NOMO-1 treated with DMSO at 0.1 percent for 48 hours (cell line): ENCODE data around the gene CRTC1.
"Not testable (repeated sequence)": the region's sequence is repeated elsewhere in the genome, so short reads cannot be mapped to it uniquely, and the experiment has no call there.

Source experiments
- DNase-seq: peaks from one replicate; lab custom pipeline; 2025; ENCODE audit not compliant: unreplicated experiment; lab: John Stamatoyannopoulos, UW

Gene CRTC1

DNA sequence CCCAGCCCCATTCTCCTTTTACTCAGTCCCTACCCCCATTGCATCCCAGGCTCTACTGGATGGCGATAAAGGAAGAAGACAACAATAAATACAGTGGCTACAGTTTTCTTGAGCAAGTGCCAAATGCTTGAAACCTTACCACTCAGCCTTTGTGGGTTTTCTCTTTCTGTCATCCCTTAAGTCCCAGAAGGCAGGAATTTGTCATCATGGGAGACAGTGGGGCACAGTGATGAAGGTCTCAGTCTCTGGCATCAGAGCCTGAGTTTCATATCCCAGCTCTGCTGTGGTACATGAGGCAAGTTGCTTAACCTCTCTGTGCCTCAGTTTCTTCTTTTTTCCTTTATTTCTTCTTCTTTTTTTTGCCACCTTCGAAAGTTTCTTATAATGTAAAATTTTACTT lies 112.8 kb downstream of the CRTC1 start:
- no peak for DNase-seq

GRCh38 chr19:18798384-18799352 lies 115.2 kb downstream of the CRTC1 start:
- no peak for DNase-seq

DNA sequence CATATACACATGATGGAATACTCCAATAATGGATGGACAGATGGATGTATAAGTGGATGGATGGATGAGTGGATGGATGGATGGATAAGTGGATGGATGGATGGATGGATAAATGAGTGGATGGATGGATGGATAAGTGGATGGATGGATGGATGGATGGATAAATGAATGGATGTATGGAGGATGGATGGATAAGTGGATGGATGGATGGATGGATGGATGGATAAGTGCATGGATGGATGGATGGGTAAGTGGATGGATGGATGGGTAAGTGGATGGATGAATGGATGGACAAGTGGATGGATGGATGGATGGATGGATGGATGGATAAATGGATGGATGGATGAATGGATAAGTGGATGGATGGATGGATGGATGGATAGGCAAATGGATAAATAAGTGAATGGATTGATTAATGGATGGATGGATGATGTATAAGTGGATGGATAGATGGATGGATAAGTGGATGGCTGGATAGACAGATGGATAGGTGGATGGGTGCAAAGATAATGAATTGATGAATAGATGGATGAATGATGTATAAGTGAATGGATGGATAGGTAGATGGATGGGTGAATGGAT lies 116.0 kb downstream of the CRTC1 start:
- DNase-seq: no peak

- no peak for DNase-seq
Observed at GRCh38 chr19:18800079-18800478, 116.6 kb downstream of the CRTC1 start.

DNA sequence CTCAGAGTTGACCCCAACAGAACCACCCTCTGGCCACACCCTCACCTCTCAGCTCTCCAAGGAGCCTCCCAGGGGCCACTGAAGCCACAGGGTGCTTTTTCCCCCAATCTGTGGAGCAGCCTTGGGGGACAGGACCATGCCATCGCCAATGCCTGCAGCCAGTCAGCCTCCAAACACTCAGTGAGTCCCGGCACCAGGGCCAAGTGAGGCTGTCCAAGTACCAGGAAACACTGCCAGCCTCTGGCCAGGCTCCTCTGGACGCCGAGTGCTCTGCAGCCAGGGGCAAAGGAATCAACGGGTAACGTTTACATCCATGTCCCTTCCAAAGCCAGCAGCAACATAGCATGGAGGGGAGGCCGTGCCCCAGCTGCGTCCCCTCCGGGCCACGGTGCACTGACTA lies 117.2 kb downstream of the CRTC1 start:
- no peak for DNase-seq

- DNase-seq: no peak
Observed at GRCh38 chr19:18802354-18802753, 118.9 kb downstream of the CRTC1 start.

DNA sequence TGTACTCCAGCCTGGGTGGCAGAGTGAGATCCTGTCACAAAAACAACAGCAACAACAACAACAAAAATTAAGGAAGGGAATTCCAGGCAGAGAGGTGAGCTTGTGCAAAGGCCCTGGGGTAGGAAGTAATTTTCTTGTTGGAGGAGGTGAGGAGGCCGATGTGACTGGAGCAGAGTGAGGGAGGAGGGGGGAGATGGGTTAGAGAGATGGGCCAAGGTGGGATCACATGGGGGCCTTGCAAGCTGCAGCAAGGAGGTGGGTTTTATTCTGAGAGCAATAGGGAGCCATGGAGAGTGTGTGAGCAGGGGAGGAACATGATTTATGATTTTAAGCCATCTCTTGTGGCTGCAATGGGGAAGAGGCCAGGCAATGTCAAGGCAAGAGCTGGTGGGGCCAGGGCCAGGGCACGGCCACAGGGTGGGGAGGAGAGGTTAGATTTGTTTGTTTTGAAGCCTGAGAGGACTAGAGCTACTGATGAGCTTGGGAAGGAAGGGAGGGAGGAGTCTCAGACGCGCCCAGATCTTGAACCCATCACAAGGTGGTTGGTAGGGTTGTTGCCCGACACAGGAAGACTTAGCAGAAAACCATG lies 120.2 kb downstream of the CRTC1 start:
- DNase-seq: no peak

GRCh38 chr19:18804139-18804601 lies 120.7 kb downstream of the CRTC1 start:
- no peak for DNase-seq

DNA sequence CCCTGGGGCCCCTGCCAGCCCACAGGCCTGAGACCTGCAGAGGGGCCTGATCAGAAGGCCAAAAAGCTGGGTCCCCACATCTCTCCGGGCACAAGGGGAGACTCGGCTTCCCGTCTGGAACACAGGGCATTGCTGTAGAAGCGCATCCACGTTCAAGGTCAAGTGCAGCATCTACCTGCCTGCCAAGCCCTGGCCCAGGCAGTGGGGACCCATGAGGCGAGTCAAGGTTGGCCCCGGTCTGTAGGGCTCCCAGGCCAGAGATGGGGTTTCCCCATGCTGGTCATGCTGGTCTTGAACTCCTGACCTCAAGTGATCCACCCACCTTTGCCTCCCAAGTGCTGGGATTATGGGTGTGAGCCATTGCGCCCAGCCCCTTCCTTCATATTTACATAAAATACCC lies 121.2 kb downstream of the CRTC1 start:
- DNase-seq: no peak

- no peak for DNase-seq
Observed at GRCh38 chr19:18807861-18808331, 124.4 kb downstream of the CRTC1 start.

DNA sequence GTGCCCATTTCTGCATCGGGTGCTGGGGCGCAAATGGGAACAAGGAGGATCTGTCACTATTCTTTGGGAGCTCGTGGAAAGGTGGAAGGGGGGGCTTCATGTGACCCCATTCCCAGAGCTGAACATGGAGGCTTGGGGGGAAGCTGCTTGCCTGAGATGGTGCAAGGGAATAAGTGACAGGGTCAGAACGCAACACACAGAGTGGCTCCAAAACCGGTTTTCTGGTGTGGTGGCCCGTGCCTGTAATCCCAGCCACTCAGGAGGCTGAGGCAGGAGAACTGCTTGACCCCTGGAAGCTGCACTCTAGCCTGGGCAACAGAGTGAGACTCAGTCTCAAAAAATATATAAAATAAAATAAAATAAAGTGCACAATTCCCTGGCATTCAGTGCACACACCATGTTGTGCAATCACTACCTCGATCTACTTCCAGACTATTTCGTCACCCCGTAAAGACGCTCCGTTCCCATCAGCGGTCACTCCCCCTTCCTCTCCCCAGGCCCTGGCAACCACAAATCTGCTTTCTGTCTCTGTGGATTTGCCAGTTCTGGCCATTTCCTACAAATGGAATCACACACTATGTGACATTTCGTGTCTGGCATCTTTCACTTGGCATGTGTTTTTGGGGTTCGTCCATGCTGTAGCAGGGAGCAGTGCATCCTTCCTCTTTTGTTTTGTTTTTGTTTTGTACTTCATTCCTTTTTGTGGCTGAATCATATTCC lies 125.8 kb downstream of the CRTC1 start:
- peak; percentile 63 for DNase-seq

DNA sequence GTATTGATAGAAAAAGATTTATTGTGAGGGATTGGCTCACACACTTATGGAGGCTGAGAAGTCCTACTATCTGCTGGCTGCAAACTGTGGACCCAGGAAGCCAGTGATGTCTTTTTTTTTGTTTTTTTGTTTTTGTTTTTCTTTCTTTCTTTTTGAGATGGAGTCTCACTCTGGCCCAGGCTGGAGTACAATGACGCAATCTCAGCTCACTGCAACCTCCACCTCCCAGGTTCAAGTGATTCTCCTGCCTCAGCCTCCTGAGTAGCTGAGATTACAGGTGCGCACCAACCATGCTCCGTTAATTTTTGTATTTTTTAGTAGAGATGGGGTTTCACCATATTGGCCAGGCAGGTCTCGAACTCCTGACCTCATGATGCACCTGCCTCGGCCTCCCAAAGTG lies 128.2 kb downstream of the CRTC1 start:
- DNase-seq: not testable (repeated sequence)

GRCh38 chr19:18814063-18814462 lies 130.6 kb downstream of the CRTC1 start:
- DNase-seq: no peak

DNA sequence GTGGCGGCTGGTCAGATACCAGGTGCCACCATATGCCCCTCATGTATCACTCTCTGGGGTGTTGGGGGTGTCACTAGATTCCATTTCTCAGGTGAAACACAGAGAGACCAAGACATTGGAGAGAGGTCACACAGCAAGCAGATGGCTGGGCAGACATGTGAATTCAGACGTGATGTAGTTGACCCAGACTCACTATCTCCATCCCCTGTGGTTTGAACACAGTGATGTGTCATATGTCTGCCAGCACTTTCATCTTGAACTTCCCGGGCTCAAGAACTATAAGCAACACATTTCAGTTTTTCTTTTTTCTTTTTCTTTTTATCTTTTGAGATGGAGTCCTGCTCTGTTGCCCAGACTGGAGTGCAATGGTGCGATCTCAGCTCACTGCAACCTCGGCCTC lies 132.2 kb downstream of the CRTC1 start:
- no peak for DNase-seq

DNA sequence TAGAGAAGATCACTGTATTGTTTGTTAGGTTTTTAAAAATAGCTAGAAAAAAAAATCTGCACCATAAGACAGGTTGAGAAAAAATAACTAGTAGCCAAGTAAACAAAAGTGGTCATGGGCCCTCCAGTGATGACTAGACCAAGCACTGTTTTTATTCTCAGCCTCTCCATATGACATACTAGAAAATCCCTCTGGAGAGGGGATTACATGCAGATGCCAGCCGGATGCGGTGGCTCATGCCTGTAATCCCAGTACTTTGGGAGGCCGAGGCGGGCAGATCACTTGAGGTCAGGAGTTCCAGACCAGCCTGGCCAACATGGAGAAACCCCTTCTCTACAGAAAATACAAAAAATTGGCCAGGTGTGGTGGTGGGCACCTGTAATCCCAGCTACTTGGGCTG lies 133.2 kb downstream of the CRTC1 start:
- DNase-seq: not testable (repeated sequence)

- no peak for DNase-seq
Observed at GRCh38 chr19:18817574-18817973, 134.1 kb downstream of the CRTC1 start.

DNA sequence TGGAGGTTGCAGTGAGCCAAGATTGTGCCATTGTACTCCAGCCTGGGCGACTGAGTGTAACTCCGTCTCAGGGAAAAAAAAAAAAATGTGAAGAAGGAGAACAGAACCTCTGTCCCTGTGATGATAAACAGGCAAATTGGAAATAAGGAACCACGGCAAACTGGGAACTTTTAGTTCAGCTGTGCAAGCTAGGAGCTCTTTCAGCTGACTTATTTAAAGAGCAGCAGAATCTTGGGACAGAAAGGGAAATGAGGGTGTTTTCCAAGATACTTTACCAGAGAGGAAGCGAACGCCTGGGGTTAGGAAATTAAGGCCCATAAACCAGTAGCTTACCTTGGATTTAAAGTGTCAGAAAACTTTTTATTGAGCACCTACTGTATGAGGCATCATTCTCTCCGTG lies 145.3 kb downstream of the CRTC1 start:
- no peak for DNase-seq

GRCh38 chr19:18830488-18830887 lies 147.0 kb downstream of the CRTC1 start:
- DNase-seq: no peak

- DNase-seq: peak; percentile 82
Observed at GRCh38 chr19:18831524-18832305, 148.2 kb downstream of the CRTC1 start, which contains the start of gene UPF1. Gene UPF1, plus strand, starts transcription at chr19:18831959. Its CDS starts 251 bp downstream, at chr19:18832210.
